Heart left ventricle (tissue), 13 donors: ENCODE results near the gene CCL1.

Experiments
- CTCF ChIP-seq, 12 donors: fragments of 200-600 bp; sonication (generic) in 4 of 12; IDR thresholded peaks; one replicate each; pipeline versions ENCODE4 v1.5.0 to v1.8.0; 2018 to 2022; ENCODE audit warnings: antibody characterized with exemption in 12 of 12, mild to moderate bottlenecking in 5 of 12
- POLR2A ChIP-seq, 2 donors: fragments of 450-650 bp; IDR thresholded peaks; one replicate each; pipeline ENCODE4 v1.6.1; 2017; ENCODE audit warnings: antibody characterized with exemption in 2 of 2, mild to moderate bottlenecking in 2 of 2, moderate library complexity in 2 of 2
- donor health status: ischemic (EF 13 %, LVEDD 7.1; RV severe dilation, severe dysfunction).
- donor health status: DM: no; HTN: yes; CAD: no.
- donor health status: DM: no; HTN: no; CAD: no.
- donor health status: ischemic (EF 25% LVEDD 6.9; RV normal size, moderate dysfunction).
- donor health status: ischemic (EF 25% LVEDD 5.7; RV mildly dilated, moderate dysfunction).
- donor health status: ischemic (EF 35%, LVEDD 5.7; RV mildly dilated, moderate dysfunction).
- donor health status: nonischemic (EF 11% LVEDD 7.7; RV severe dilation, severe dysfunction).
- donor health status: DM: yes; HTN: yes; CAD: no.
- donor health status: PGD.
- donor health status: ischemic (EF 29% LVEDD 5.4; RV normal size, mild dysfunction).
- donor health status: nonischemic (EF 23%, LVEDD 6.1; RV moderate dilation, normal function).

GRCh38 chr17:34313164-34313563 is 49.9 kb downstream of the CCL1 start:
- TF ChIP-seq CTCF (IDR thresholded peaks at IDR 0.05) (no peak), POLR2A (IDR thresholded peaks at IDR 0.05) (no peak)
